HEK293 (cell line): Measurements from ENCODE around the gene CEP76.

Source experiments
- CTCF ChIA-PET: fragments of 350-600 bp; formaldehyde crosslinking; extraction: SDS; loops from one replicate; lab custom pipeline; 2021; ENCODE audit warnings: antibody characterized with exemption; lab: Yijun Ruan, JAX
- POLR2A ChIA-PET: fragments of 300-600 bp; formaldehyde crosslinking; extraction: SDS; loops from one replicate; lab custom pipeline; 2020; ENCODE audit warnings: antibody characterized with exemption, inconsistent platforms; lab: Yijun Ruan, JAX
- H3K27ac ChIP-seq: fragments of 200-500 bp; sonication (Bioruptor generic); 2 replicates; pipeline ENCODE4 v1.5.1; 2014; ENCODE audit warnings: low read depth, low read length, control low read depth, inconsistent platforms; ENCODE audit errors: extremely low read depth
- H3K36me3 ChIP-seq, 2 experiments: fragments of 200-500 bp in 1 of 2; sonication (Bioruptor generic) in 1 of 2; 1 replicate in 1 of 2; 2 replicates in 1 of 2; pipeline ENCODE4 v1.5.1; 2014 to 2017; ENCODE audit warnings: inconsistent platforms in 2 of 2, low read length in 2 of 2; ENCODE audit not compliant: control insufficient read depth in 2 of 2, insufficient read depth in 1 of 2
- H3K4me1 ChIP-seq: fragments of 200-500 bp; sonication (Bioruptor generic); 2 replicates; pipeline ENCODE4 v1.5.1; 2014; ENCODE audit warnings: mild to moderate bottlenecking, low read length, inconsistent platforms; ENCODE audit not compliant: control insufficient read depth, insufficient read depth
- H3K4me3 ChIP-seq: 2 replicates; pipeline ENCODE4 v1.5.1; 2011; ENCODE audit warnings: low read depth, mild to moderate bottlenecking, control low read depth, low read length, moderate library complexity
- H3K9me3 ChIP-seq: fragments of 200-500 bp; sonication (Bioruptor generic); 2 replicates; pipeline ENCODE4 v1.5.1; 2014; ENCODE audit warnings: low read depth, low read length, inconsistent platforms; ENCODE audit not compliant: control insufficient read depth, insufficient read depth
- GFI1B ChIP-seq: fragments of 450-650 bp; formaldehyde crosslinking; IDR thresholded peaks from 2 replicates; pipeline ENCODE4 v1.5.1; 2016; ENCODE audit warnings: missing biosample characterization, missing genetic modification characterization
- GLIS2 ChIP-seq: fragments of 450-650 bp; formaldehyde crosslinking; IDR thresholded peaks from 2 replicates; pipeline ENCODE4 v1.5.1; 2016; ENCODE audit warnings: missing biosample characterization, missing genetic modification characterization
- KLF9 ChIP-seq: fragments of 450-650 bp; formaldehyde crosslinking; IDR thresholded peaks from 2 replicates; pipeline ENCODE4 v1.5.1; 2016; ENCODE audit warnings: missing biosample characterization, missing genetic modification characterization, low read depth
- RBAK ChIP-seq: fragments of 450-650 bp; formaldehyde crosslinking; IDR thresholded peaks from 2 replicates; pipeline ENCODE4 v1.5.1; 2016; ENCODE audit warnings: missing biosample characterization, missing genetic modification characterization
- SCRT1 ChIP-seq: fragments of 450-650 bp; formaldehyde crosslinking; IDR thresholded peaks from 2 replicates; pipeline ENCODE4 v1.5.1; 2016; ENCODE audit warnings: missing biosample characterization, missing genetic modification characterization, borderline replicate concordance
- SCRT2 ChIP-seq: fragments of 450-650 bp; formaldehyde crosslinking; IDR thresholded peaks from 2 replicates; pipeline ENCODE4 v1.5.1; 2016; ENCODE audit warnings: missing biosample characterization, missing genetic modification characterization
- SP7 ChIP-seq: fragments of 450-650 bp; formaldehyde crosslinking; IDR thresholded peaks from 2 replicates; pipeline ENCODE4 v1.5.1; 2016; ENCODE audit warnings: missing biosample characterization, missing genetic modification characterization
- ZBTB48 ChIP-seq: fragments of 450-650 bp; formaldehyde crosslinking; IDR thresholded peaks from 2 replicates; pipeline ENCODE4 v1.5.1; 2016; ENCODE audit warnings: missing biosample characterization, missing genetic modification characterization
- ZNF146 ChIP-seq: fragments of 450-650 bp; formaldehyde crosslinking; IDR thresholded peaks from 2 replicates; pipeline ENCODE4 v1.5.1; 2016; ENCODE audit warnings: missing biosample characterization, missing genetic modification characterization
- ZNF202 ChIP-seq: fragments of 450-650 bp; formaldehyde crosslinking; IDR thresholded peaks from 2 replicates; pipeline ENCODE4 v1.5.1; 2016; ENCODE audit warnings: missing biosample characterization, missing genetic modification characterization, borderline replicate concordance
- ZNF221 ChIP-seq: fragments of 450-650 bp; formaldehyde crosslinking; IDR thresholded peaks from 2 replicates; pipeline ENCODE4 v1.5.1; 2017; ENCODE audit warnings: missing biosample characterization, missing genetic modification characterization, borderline replicate concordance
- ZNF350 ChIP-seq: fragments of 450-650 bp; formaldehyde crosslinking; IDR thresholded peaks from 2 replicates; pipeline ENCODE4 v1.5.0; 2017; ENCODE audit warnings: missing biosample characterization, mild to moderate bottlenecking, missing genetic modification characterization
- ZNF366 ChIP-seq: fragments of 450-650 bp; formaldehyde crosslinking; conservative IDR thresholded peaks from 2 replicates; pipeline ENCODE4 v1.5.1; 2016; ENCODE audit warnings: missing biosample characterization, missing genetic modification characterization
- ZNF416 ChIP-seq: fragments of 450-650 bp; formaldehyde crosslinking; IDR thresholded peaks from 2 replicates; pipeline ENCODE4 v1.5.1; 2016; ENCODE audit warnings: missing biosample characterization, missing genetic modification characterization
- ZNF561 ChIP-seq: fragments of 450-650 bp; IDR thresholded peaks from 2 replicates; pipeline ENCODE4 v1.5.1; 2018; ENCODE audit warnings: missing biosample characterization, missing genetic modification characterization, borderline replicate concordance
- ZNF629 ChIP-seq: fragments of 450-650 bp; formaldehyde crosslinking; IDR thresholded peaks from 2 replicates; pipeline ENCODE4 v1.5.1; 2017; ENCODE audit warnings: missing biosample characterization, missing genetic modification characterization
- ZNF792 ChIP-seq: fragments of 450-650 bp; formaldehyde crosslinking; IDR thresholded peaks from 2 replicates; pipeline ENCODE4 v1.5.1; 2016; ENCODE audit warnings: missing biosample characterization, missing genetic modification characterization
- ZNF830 ChIP-seq: fragments of 450-650 bp; IDR thresholded peaks from 2 replicates; pipeline ENCODE4 v1.5.0; 2018; ENCODE audit warnings: missing biosample characterization, missing genetic modification characterization, low read depth, mild to moderate bottlenecking, moderate library complexity
- ZNF837 ChIP-seq: fragments of 450-650 bp; formaldehyde crosslinking; IDR thresholded peaks from 2 replicates; pipeline ENCODE4 v1.5.1; 2016; ENCODE audit warnings: missing biosample characterization, missing genetic modification characterization
- TF ChIP-seq, protein P1 (sequence below): fragments of 450-650 bp; formaldehyde crosslinking; IDR thresholded peaks from 2 replicates; pipeline ENCODE4 v1.5.1; 2016; ENCODE audit warnings: missing biosample characterization, missing genetic modification characterization, borderline replicate concordance
- TF ChIP-seq, protein P2 (sequence below): fragments of 450-650 bp; formaldehyde crosslinking; IDR thresholded peaks from 2 replicates; pipeline ENCODE4 v1.5.1; 2017; ENCODE audit warnings: missing biosample characterization, missing genetic modification characterization
- TF ChIP-seq, protein P3 (sequence below): fragments of 450-650 bp; formaldehyde crosslinking; IDR thresholded peaks from 2 replicates; pipeline ENCODE4 v1.5.1; 2017; ENCODE audit warnings: missing biosample characterization, missing genetic modification characterization

Gene CEP76

DNA sequence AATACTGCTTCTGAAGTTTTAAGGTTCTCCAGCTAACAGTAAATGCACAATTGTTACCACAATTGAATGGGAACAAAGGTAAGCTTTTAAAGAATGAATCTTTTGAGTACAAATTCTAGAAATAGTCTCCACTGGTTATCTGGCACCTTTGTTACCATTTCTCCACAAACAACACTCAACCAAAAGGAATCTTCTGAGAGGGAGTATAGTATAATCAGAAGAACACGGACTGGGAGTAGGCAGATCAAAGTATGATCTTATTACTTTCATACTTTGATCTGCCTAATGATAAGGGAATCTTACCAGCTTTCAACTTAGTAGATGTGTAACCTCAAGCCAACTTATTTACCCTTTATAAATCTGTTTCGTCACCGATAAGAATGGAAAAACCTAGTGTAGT, 1.4 kb downstream of the CEP76 start:
- H3K36me3 ChIP-seq, result peaks cover 34 to 37% of the 10 kb centered on the region in 2 experiments
- peak overlapping the region; percentile 87; the same call in 1 of the 2 replicates for H3K4me3 ChIP-seq
- H3K27ac ChIP-seq, result no peak overlapping the region
- peaks cover 6% of the 10 kb centered on the region; the same call in 1 of the 2 replicates for H3K4me1 ChIP-seq
- TF ChIP-seq ZNF350 (tag by site-specific recombination) (no peak), ZNF837 (tag by site-specific recombination) (no peak), KLF9 (tag by site-specific recombination) (no peak), ZNF416 (no peak)
- TF ChIP-seq, all 188 proteins: peak for 0
- H3K9me3 ChIP-seq, result no peaks in the 10 kb centered on the region
- ChIA-PET POLR2A (interaction anchor here (1.0 to 3.8 kb wide), 5 partner anchors 182 to 324 kb away, joined by 3 to 19 read pairs (median 7); partner anchors contain the start of genes AFG3L2, CEP192 and PTPN2), CTCF (interaction anchor here (0.8 to 3.2 kb wide), 4 partner anchors 24 to 311 kb away, joined by 5 to 12 read pairs (median 6); no protein-coding TSS in a partner anchor)

DNA sequence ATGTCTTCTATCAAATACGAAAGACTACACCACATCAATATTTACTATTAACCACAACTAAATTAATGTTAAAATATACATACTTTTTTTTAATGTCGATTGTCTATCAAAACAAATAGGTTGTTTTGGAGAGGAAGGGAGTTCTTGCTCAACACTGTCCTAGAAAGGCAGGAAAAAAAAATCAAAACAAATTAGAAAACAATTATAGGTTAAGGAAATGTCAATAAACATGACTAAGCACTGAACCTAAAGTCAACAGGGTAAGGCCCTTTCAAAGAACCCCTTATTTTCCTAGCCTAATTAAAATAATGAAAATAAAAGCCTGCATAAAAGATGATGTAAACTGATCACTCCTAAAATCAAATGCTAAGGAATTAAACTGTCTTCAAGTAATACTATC, 2.8 kb downstream of the CEP76 start:
- ChIA-PET POLR2A (interaction anchor here (0.6 kb wide), 1 partner anchor 30 kb away, joined by 3 read pairs; no protein-coding TSS in a partner anchor), CTCF (interaction anchor here (0.7 to 0.9 kb wide), 3 partner anchors 39 to 308 kb away, joined by 3 to 4 read pairs (median 3); no protein-coding TSS in a partner anchor)
- Histone ChIP-seq H3K36me3 (peaks cover 32 to 49% of the 10 kb centered on the region in 2 experiments), H3K4me3 (no peak overlapping the region), H3K27ac (no peak overlapping the region), H3K4me1 (peaks cover 6% of the 10 kb centered on the region; the same call in 1 of the 2 replicates), H3K9me3 (no peaks in the 10 kb centered on the region)
- TF ChIP-seq, protein P1, sequence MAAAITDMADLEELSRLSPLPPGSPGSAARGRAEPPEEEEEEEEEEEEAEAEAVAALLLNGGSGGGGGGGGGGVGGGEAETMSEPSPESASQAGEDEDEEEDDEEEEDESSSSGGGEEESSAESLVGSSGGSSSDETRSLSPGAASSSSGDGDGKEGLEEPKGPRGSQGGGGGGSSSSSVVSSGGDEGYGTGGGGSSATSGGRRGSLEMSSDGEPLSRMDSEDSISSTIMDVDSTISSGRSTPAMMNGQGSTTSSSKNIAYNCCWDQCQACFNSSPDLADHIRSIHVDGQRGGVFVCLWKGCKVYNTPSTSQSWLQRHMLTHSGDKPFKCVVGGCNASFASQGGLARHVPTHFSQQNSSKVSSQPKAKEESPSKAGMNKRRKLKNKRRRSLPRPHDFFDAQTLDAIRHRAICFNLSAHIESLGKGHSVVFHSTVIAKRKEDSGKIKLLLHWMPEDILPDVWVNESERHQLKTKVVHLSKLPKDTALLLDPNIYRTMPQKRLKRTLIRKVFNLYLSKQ (tag by site-specific recombination), result no peak
- TF ChIP-seq ZNF202 (tag by site-specific recombination) (no peak), GFI1B (tag by site-specific recombination) (peak; percentile 46; the same call in 1 of the 2 replicates), ZNF221 (no peak), SP7 (tag by site-specific recombination) (peak; percentile 31; the same call in 1 of the 2 replicates), ZNF830 (tag by site-specific recombination) (no peak), ZNF366 (tag by site-specific recombination) (0 out of 2 replicates have a peak, but pooled peaks have one; percentile 14), RBAK (no peak)
- TF ChIP-seq, protein P2, sequence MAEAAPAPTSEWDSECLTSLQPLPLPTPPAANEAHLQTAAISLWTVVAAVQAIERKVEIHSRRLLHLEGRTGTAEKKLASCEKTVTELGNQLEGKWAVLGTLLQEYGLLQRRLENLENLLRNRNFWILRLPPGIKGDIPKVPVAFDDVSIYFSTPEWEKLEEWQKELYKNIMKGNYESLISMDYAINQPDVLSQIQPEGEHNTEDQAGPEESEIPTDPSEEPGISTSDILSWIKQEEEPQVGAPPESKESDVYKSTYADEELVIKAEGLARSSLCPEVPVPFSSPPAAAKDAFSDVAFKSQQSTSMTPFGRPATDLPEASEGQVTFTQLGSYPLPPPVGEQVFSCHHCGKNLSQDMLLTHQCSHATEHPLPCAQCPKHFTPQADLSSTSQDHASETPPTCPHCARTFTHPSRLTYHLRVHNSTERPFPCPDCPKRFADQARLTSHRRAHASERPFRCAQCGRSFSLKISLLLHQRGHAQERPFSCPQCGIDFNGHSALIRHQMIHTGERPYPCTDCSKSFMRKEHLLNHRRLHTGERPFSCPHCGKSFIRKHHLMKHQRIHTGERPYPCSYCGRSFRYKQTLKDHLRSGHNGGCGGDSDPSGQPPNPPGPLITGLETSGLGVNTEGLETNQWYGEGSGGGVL (tag by site-specific recombination), result no peak
- TF ChIP-seq, protein P3, sequence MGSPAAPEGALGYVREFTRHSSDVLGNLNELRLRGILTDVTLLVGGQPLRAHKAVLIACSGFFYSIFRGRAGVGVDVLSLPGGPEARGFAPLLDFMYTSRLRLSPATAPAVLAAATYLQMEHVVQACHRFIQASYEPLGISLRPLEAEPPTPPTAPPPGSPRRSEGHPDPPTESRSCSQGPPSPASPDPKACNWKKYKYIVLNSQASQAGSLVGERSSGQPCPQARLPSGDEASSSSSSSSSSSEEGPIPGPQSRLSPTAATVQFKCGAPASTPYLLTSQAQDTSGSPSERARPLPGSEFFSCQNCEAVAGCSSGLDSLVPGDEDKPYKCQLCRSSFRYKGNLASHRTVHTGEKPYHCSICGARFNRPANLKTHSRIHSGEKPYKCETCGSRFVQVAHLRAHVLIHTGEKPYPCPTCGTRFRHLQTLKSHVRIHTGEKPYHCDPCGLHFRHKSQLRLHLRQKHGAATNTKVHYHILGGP (tag by site-specific recombination), result peak; percentile 96

DNA sequence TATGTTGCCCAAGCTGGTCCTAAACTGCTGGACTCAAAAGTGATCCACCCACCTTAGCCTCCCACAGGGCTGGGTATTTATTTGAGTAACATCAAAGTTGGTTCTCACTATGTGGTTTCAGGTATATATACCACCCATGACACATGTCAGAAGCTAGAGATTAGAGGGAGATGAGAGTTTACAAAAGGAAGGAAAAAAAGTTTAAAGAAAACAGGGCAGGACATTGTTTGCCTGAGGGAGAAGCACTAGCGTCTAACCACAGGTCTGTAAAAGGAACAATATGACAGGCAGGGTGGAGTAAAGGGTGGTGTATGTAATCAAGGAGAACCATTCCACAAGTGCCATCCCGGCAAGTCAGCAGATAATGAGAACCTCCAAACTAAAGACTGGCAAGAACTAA, 8.5 kb downstream of the CEP76 start:
- Histone ChIP-seq H3K36me3 (peaks cover 32 to 52% of the 10 kb centered on the region in 2 experiments), H3K4me3 (no peak overlapping the region), H3K27ac (no peak overlapping the region), H3K4me1 (peaks cover 4% of the 10 kb centered on the region; the same call in 1 of the 2 replicates), H3K9me3 (no peaks in the 10 kb centered on the region)
- ChIA-PET CTCF (interaction anchor here (0.7 to 1.5 kb wide), 4 partner anchors 8 to 366 kb away, joined by 3 to 4 read pairs (median 3); partner anchors contain the start of gene CEP76), POLR2A (interaction anchor here (0.6 to 2.5 kb wide), 2 partner anchors 9 to 19 kb away, joined by 3 to 12 read pairs; partner anchors contain the start of genes CEP76 and PSMG2)
- TF ChIP-seq ZNF792 (no peak), ZBTB48 (tag by site-specific recombination) (no peak), SCRT2 (tag by site-specific recombination) (peak; percentile 28; the same call in 1 of the 2 replicates), ZNF561 (tag by site-specific recombination) (no peak), GLIS2 (tag by site-specific recombination) (no peak), ZNF416 (no peak), SCRT1 (tag by site-specific recombination) (peak; percentile 25; the same call in 1 of the 2 replicates), ZNF629 (no peak), ZNF146 (no peak)
